ENCODE measurements around the gene CHPF.

The CHPF gene

GRCh38 chr2:219511547-219512325, 31.9 kb downstream of the CHPF start:
- no peak for DNase-seq

- no peak for DNase-seq
Observed at GRCh38 chr2:219510512-219511135, 33.0 kb downstream of the CHPF start.

DNA sequence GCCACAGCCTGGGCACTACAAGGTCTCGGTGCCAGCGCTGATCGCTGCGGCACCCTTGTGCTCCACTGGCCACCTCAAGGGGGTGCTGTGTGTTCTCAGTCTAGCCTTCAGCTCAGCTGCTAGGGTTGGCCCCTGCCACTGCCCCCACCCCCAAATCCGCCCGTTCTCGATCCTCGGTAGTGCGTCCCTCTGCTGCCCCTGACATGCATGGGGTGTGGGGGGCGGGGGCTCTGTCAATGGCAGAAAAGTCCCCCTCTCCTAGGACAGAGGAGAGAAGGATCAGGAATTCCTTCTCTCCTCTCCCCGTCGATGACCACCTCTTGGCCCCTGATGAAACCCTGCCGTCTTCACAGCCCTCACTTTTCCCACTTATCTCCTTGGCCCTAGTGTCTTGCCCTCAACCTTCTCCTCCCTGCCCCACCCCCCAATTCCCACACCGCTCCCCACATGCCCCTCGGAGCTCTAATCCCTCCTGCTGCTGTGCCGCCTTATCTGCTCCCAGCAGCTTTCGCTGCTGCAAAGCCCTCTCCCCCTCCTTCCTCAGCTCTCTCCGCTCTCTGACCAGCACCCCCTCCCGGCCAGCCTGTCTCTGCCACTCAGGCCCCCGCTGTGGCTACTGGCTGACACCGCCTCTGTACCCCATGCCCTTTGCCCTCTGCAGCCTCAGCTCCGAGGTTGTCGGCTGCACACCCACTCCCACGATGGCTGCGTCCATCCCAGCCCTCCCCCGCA, 33.7 kb downstream of the CHPF start:
- DNase-seq = peak; percentile 45

DNA sequence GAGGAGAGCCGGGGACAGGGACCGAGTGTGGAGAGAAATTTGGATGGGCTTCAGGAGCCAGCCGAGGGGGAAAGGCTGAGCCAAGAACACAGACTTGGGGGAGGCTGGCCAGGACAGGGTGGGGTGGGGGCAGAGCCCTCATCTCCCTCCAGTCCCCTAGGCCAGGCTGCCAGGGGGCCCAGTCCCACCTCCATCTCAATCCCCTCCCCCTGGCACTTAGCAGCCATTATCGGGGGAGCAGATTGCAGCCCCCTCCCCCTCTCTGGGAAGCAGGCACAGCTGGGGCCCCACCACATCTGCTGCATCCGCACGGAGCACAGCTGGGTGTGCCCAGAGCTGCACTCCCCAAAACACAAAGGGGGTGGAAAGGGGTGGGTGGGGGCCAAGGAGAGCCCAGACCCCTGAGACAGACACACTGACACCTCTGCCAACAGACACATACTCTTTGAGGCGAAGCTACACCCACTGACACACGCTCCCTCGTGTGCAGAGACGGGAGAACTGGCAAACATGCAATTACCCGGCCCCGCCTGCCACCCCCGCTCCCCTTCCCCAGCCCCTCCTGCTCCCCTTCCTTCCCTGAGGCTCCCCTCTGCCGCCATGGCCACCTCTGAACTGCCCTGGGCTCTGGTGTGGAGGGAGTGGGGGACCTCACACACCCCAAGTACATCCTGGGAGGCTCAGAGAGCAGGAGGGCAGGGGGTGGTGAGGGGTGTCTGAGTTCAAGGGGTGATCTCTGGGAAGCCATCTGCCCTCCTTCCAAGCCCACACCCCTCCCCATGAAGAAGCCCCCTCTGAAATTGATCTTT, 34.4 kb downstream of the CHPF start:
- no peak for DNase-seq

GRCh38 chr2:219508444-219508734, 35.2 kb downstream of the CHPF start:
- no peak for DNase-seq

GRCh38 chr2:219507581-219508443, 35.8 kb downstream of the CHPF start:
- DNase-seq = no peak

- no peak for DNase-seq
Observed at GRCh38 chr2:219506802-219507526, 36.6 kb downstream of the CHPF start.

GRCh38 chr2:219506153-219506801, 37.3 kb downstream of the CHPF start:
- DNase-seq = no peak

- no peak for DNase-seq
Observed at GRCh38 chr2:219505585-219505984, 38.0 kb downstream of the CHPF start.

- no peak for DNase-seq
Observed at GRCh38 chr2:219502618-219503017, 41.0 kb downstream of the CHPF start.

GRCh38 chr2:219501849-219502248, 41.8 kb downstream of the CHPF start:
- no peak for DNase-seq

DNA sequence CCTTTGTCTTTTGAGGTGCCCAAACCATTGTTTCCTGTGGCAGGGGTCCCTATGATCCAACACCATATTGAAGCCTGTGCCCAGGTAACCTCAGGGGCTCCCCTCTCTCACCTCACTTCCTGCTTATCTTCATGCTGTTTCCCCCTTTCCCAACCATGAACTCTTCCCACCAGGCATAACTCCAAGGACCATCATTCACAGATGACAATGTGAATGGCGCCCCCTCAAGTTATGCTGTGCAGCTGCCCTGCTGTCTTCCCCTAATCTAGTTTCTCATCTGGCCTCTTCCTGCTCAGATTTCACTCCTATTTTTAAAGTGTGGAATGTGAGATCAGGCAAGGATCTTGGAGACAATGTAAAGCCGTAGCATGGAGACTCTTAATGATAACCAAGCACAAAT, 43.5 kb downstream of the CHPF start:
- no peak for DNase-seq

DNA sequence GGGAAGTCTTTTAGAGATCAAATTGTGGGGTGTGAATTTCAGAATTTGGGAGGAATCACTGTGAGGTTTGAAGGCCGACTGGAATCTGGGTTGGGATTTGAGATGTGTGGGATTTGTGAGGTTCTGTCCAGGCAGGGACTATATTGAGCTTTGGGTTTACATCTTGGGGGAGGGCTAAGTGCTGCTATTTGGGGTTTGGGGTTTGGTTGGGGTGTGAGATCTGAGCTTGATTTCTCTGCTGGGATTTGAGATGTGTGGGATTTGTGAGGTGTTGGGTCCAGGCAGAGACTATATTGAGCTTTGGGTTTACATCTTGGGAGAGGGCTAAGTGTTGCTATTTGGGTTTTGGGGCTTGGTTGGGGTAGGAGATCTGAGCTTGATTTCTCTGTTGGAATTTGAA, 44.1 kb downstream of the CHPF start:
- no peak for DNase-seq

GRCh38 chr2:219499058-219499307, 44.6 kb downstream of the CHPF start:
- no peak for DNase-seq

- peak; percentile 88 for DNase-seq
Observed at GRCh38 chr2:219498280-219499057, 45.1 kb downstream of the CHPF start, which contains the start of gene GMPPA. Gene GMPPA, plus strand, starts transcription at chr2:219498891. Its CDS starts 1,085 bp downstream, at chr2:219499976.

DNA sequence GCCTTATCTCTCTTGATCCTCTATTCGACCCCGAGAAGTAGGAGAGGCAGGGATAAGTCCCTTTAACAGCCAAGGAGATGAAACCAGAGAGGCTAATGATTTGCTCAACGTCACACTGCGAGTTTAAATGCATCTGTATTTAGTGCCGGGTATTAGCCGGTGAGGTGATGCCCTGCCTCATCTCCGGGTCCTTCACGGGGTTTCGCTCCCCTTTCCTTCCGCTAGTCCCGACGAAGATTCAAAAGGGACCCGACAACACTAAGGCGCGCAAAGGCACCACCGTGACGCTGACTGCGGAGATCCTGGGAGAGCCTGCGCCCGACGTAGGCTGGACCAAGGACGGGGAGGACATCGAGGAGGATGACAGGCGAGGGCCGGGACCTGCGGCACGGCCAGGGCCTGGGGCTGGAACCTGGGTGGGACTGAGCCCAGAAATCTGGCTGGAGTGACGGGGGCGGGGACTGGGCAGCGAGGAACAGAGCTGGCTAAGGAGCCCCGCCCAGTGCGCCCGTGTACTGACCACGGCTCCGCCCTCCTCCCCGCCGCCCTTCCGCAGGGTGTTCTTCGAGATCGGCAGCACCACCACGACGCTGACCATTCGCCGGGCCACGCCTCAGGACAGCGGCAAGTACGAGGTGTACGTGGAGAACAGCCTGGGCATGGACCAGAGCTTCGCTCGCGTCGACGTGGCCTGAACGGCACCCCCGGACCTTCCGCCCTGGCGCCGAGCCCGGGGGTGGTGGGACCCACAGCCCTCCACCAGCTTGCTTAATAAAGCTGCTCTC, 45.9 kb downstream of the CHPF start:
- DNase-seq = peak; percentile 73

DNA sequence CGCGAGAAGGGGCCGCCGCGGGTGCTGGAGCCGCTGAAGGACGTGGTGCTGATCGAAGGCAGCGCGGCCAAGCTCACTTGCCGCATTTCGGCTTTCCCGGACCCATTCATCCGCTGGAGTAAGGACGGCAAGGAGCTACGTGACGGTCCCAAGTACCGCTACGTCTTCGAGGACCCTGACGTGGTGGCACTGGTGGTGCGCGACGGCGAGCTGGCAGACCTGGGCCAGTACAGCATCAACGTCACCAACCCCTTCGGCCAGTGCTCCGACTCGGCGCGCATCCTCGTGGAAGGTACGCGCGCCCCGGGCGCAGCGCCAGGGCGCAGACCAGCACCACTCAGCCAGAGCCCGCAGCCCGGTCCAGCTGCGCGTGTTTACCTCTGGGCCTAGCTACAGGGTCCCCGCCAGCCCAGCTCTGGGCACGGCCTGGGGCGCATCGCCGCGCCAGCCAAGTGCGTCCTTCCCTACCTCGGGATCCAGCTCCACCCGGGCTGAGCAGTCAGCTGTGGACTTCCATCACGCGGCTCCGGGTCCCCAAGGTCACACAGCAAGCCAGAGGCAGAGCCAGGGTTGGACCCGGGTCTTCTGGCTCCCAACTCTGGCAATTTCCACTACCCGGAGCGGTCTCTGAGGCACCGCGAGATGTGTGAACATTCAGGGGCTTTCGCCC, 46.6 kb downstream of the CHPF start:
- no peak for DNase-seq

DNA sequence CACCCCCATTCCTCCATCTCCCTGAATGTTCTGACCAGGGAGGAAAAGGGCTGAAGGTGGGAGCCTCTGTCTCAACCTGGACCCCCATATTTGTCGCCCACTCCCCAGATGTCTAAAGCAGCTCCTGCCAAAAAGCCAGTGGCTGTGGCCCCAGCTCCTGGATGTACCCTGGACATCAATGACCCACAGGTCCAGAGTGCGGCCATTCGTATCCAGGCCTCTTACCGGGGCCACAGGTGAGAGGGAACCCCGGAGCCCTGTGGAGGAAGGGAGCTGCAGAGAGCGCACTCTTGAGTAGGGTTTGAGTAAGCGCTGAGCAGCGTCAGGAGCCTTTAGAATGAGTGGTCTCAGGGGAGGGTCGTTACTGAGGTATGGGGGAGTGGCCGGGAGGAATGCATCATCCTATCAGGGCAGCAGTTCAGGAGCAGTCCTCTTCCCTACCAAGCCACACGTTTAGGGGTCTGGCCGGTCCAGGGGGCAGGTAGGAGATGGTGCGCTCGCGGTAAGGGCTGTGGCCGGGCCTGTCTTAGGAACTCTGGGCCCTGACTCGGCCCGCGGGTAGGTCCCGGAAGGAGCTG, 47.3 kb downstream of the CHPF start:
- no peak for DNase-seq
